H1 (cell line): ENCODE data around the gene TRAIP.

Experiments
- EZH2 ChIP-seq: fragments of 200-600 bp; sonication (generic); IDR thresholded peaks from 2 replicates; pipeline ENCODE4 v1.7.1; 2012; ENCODE audit warnings: low read depth, mild to moderate bottlenecking, moderate library complexity, low read length, inconsistent platforms; ENCODE audit not compliant: severe bottlenecking
- GABPA ChIP-seq: IDR thresholded peaks from 2 replicates; pipeline ENCODE4 v1.6.1; 2011; ENCODE audit warnings: mild to moderate bottlenecking, low read length, moderate library complexity, borderline replicate concordance; ENCODE audit not compliant: insufficient read depth
- HDAC2 ChIP-seq, 2 experiments: fragments of 300-600 bp in 1 of 2; sonication (generic) in 1 of 2; IDR thresholded peaks; 2 replicates each; pipeline ENCODE4 v1.6.1; 2011 to 2012; ENCODE audit warnings: low read depth in 2 of 2, low read length in 2 of 2, mild to moderate bottlenecking in 2 of 2, moderate library complexity in 2 of 2, borderline replicate concordance in 1 of 2, inconsistent platforms in 1 of 2
- JUND ChIP-seq: IDR thresholded peaks from 2 replicates; pipeline ENCODE4 v1.6.1; 2011; ENCODE audit warnings: mild to moderate bottlenecking, improper control_type of control experiment, low read length
- POLR2A ChIP-seq, 2 experiments: IDR thresholded peaks; 1 replicate in 1 of 2; 2 replicates in 1 of 2; pipeline ENCODE4 v1.6.1; 2011; ENCODE audit warnings: low read depth in 2 of 2, low read length in 2 of 2, mild to moderate bottlenecking in 2 of 2; ENCODE audit errors: control extremely low read depth in 1 of 2
- POLR2AphosphoS5 ChIP-seq: IDR thresholded peaks from 2 replicates; pipeline ENCODE4 v1.6.1; 2011; ENCODE audit warnings: low read depth, low read length
- SP1 ChIP-seq: IDR thresholded peaks from 2 replicates; pipeline ENCODE4 v1.6.1; 2011; ENCODE audit warnings: low read depth, low read length
- TCF12 ChIP-seq: IDR thresholded peaks from 2 replicates; pipeline ENCODE4 v1.6.1; 2011; ENCODE audit warnings: low read depth, mild to moderate bottlenecking, low read length
- ZNF274 ChIP-seq: IDR thresholded peaks from 2 replicates; pipeline ENCODE4 v1.7.0; 2012; ENCODE audit warnings: low read length, borderline replicate concordance; ENCODE audit errors: extremely low read depth
- TF ChIP-seq, protein P1 (sequence below), 3 experiments: IDR thresholded peaks; 1 replicate in 2 of 3; 2 replicates in 1 of 3; pipeline versions ENCODE4 v1.5.1 to v1.6.1; 2011; ENCODE audit warnings: low read length in 3 of 3, mild to moderate bottlenecking in 3 of 3, inconsistent platforms in 2 of 3, low read depth in 1 of 3, moderate library complexity in 1 of 3; ENCODE audit not compliant: insufficient read depth in 1 of 3; ENCODE audit errors: control extremely low read depth in 1 of 3

DNA sequence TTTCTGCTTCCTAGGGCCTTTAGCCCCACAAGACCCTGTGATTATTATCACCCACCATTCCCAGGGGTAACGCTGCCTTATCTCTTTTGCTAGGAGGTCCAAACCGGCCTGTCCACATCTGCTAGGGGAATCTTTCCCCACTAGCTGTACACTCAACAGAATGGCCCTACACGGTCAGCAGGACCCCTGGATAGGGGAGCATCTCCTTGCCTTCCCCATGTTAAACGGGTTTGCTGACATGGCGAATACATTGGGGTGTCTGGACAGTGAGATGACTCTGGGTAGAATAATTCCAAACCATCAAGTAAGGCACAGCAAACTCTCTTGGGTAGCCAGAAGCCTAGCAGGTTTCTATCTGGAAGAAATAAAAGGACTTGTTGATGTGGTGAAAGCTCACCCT, 702 bp downstream of the TRAIP start:
- no peak for TF ChIP-seq EZH2
- no peak for TF ChIP-seq SP1
- TF ChIP-seq, protein P1, sequence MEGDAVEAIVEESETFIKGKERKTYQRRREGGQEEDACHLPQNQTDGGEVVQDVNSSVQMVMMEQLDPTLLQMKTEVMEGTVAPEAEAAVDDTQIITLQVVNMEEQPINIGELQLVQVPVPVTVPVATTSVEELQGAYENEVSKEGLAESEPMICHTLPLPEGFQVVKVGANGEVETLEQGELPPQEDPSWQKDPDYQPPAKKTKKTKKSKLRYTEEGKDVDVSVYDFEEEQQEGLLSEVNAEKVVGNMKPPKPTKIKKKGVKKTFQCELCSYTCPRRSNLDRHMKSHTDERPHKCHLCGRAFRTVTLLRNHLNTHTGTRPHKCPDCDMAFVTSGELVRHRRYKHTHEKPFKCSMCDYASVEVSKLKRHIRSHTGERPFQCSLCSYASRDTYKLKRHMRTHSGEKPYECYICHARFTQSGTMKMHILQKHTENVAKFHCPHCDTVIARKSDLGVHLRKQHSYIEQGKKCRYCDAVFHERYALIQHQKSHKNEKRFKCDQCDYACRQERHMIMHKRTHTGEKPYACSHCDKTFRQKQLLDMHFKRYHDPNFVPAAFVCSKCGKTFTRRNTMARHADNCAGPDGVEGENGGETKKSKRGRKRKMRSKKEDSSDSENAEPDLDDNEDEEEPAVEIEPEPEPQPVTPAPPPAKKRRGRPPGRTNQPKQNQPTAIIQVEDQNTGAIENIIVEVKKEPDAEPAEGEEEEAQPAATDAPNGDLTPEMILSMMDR (IDR thresholded peaks at IDR 0.05; ENCODE audit: control extremely low read depth in 1 of 3, insufficient read depth in 1 of 3, low read depth in 1 of 3, low read length in 3 of 3) = no peak
- TF ChIP-seq ZNF274 = no peak
- no peak for TF ChIP-seq HDAC2 (IDR thresholded peaks at IDR 0.05; ENCODE audit: borderline replicate concordance in 1 of 2, low read depth in 2 of 2, low read length in 2 of 2)
- no peak for TF ChIP-seq POLR2AphosphoS5
- no peak for TF ChIP-seq POLR2A (IDR thresholded peaks at IDR 0.05; ENCODE audit: control extremely low read depth in 1 of 2, low read depth in 2 of 2, low read length in 2 of 2)
- TF ChIP-seq JUND = no peak
- no peak for TF ChIP-seq GABPA
- no peak for TF ChIP-seq TCF12
